Panc1 (cell line): ENCODE measurements around the gene FAM83G.

Experiments
- POLR2AphosphoS5 ChIP-seq: IDR thresholded peaks from 2 replicates; pipeline ENCODE4 v1.6.1; 2012; ENCODE audit warnings: mild to moderate bottlenecking, low read depth, low read length, moderate library complexity
- SIN3A ChIP-seq: IDR thresholded peaks from 2 replicates; pipeline ENCODE4 v1.6.1; 2012; ENCODE audit warnings: low read depth, mild to moderate bottlenecking, low read length, moderate library complexity, borderline replicate concordance; ENCODE audit not compliant: insufficient read depth
- TF ChIP-seq, protein P1 (sequence below): fragments of 450-650 bp; IDR thresholded peaks from 2 replicates; pipeline ENCODE4 v1.5.1; 2017; ENCODE audit warnings: mild to moderate bottlenecking
- TF ChIP-seq, protein P2 (sequence below), 2 experiments: IDR thresholded peaks; 2 replicates each; pipeline ENCODE4 v1.6.1; 2011 to 2012; ENCODE audit warnings: low read depth in 2 of 2, control low read depth in 1 of 2, low read length in 1 of 2, mild to moderate bottlenecking in 1 of 2, moderate library complexity in 1 of 2; ENCODE audit not compliant: insufficient read depth in 1 of 2

DNA sequence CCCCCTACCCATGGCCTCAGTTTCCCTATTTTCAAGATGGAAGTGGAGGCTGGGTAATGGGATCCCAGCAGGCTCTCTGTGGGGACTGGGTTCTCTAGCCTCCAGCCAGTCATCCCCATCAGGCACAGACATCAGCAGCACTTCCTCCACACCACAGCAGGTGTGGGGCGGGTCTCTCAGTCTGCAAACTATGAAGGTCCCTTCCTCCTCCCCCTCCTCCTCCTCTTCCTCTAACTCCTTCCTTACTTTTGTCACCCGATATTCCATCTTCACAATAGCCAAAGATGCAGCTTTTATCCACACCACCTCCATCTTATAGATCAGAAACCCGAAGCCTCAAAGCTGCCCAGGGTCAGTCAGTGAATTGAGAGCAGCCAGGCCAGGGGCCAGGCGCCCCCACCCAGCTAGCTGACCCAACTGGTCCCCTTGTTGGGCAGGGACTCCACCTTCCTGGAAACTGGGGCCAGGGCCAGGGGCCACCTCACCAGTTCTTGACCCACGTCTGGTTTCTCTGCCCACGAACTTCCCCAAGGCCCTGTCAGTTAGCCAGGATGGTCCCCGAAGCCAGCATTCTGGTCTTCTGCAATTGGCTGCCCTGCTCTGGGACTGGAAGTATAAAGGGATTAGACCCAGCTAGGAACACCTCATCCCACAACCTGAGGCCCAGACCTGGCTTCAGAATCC, 2.5 kb downstream of the FAM83G start:
- TF ChIP-seq, protein P1, sequence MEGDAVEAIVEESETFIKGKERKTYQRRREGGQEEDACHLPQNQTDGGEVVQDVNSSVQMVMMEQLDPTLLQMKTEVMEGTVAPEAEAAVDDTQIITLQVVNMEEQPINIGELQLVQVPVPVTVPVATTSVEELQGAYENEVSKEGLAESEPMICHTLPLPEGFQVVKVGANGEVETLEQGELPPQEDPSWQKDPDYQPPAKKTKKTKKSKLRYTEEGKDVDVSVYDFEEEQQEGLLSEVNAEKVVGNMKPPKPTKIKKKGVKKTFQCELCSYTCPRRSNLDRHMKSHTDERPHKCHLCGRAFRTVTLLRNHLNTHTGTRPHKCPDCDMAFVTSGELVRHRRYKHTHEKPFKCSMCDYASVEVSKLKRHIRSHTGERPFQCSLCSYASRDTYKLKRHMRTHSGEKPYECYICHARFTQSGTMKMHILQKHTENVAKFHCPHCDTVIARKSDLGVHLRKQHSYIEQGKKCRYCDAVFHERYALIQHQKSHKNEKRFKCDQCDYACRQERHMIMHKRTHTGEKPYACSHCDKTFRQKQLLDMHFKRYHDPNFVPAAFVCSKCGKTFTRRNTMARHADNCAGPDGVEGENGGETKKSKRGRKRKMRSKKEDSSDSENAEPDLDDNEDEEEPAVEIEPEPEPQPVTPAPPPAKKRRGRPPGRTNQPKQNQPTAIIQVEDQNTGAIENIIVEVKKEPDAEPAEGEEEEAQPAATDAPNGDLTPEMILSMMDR, result no peak
- no peak for TF ChIP-seq SIN3A
- TF ChIP-seq, protein P2, sequence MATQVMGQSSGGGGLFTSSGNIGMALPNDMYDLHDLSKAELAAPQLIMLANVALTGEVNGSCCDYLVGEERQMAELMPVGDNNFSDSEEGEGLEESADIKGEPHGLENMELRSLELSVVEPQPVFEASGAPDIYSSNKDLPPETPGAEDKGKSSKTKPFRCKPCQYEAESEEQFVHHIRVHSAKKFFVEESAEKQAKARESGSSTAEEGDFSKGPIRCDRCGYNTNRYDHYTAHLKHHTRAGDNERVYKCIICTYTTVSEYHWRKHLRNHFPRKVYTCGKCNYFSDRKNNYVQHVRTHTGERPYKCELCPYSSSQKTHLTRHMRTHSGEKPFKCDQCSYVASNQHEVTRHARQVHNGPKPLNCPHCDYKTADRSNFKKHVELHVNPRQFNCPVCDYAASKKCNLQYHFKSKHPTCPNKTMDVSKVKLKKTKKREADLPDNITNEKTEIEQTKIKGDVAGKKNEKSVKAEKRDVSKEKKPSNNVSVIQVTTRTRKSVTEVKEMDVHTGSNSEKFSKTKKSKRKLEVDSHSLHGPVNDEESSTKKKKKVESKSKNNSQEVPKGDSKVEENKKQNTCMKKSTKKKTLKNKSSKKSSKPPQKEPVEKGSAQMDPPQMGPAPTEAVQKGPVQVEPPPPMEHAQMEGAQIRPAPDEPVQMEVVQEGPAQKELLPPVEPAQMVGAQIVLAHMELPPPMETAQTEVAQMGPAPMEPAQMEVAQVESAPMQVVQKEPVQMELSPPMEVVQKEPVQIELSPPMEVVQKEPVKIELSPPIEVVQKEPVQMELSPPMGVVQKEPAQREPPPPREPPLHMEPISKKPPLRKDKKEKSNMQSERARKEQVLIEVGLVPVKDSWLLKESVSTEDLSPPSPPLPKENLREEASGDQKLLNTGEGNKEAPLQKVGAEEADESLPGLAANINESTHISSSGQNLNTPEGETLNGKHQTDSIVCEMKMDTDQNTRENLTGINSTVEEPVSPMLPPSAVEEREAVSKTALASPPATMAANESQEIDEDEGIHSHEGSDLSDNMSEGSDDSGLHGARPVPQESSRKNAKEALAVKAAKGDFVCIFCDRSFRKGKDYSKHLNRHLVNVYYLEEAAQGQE (IDR thresholded peaks at IDR 0.05; ENCODE audit: insufficient read depth in 1 of 2, low read depth in 2 of 2, low read length in 1 of 2), result no peak
- TF ChIP-seq POLR2AphosphoS5, result no peak
